SK-N-SH treated with all-trans-retinoic acid at 6 μM for 48 hours (cell line): Measurements from ENCODE around the gene ARHGAP24.

ENCODE experiments used
- ATAC-seq: fragments of 200-7000 bp; cut with Tn5 transposase; 3 replicates; pipeline ENCODE4 v1.9.1; 2020; ENCODE audit warnings: mild to moderate bottlenecking, moderate library complexity
- ARNTL ChIP-seq: fragments of 450-650 bp; formaldehyde crosslinking; IDR thresholded peaks from 2 replicates; pipeline ENCODE4 v1.5.0; 2020; ENCODE audit warnings: low read depth, mild to moderate bottlenecking, moderate library complexity, borderline replicate concordance
- BACH2 ChIP-seq: fragments of 250-450 bp; sonication (Bioruptor Pico); IDR thresholded peaks from 2 replicates; pipeline ENCODE4 v1.9.0; 2021; ENCODE audit warnings: mild to moderate bottlenecking, borderline replicate concordance
- CSDC2 ChIP-seq: fragments of 250-450 bp; sonication (Bioruptor Pico); IDR thresholded peaks from 2 replicates; pipeline ENCODE4 v1.5.0; 2020; ENCODE audit warnings: mild to moderate bottlenecking, moderate library complexity
- ESRRG ChIP-seq: fragments of 250-450 bp; sonication (Bioruptor Pico); IDR thresholded peaks from 2 replicates; pipeline ENCODE4 v1.6.1; 2021; ENCODE audit warnings: mild to moderate bottlenecking
- GLIS3 ChIP-seq: fragments of 250-450 bp; sonication (Bioruptor Pico); IDR thresholded peaks from 2 replicates; pipeline ENCODE4 v1.5.0; 2020; ENCODE audit warnings: mild to moderate bottlenecking, moderate library complexity
- ISL1 ChIP-seq: fragments of 250-450 bp; sonication (Bioruptor Pico); IDR thresholded peaks from 2 replicates; pipeline ENCODE4 v2.1.2; 2022; ENCODE audit warnings: mild to moderate bottlenecking, moderate library complexity
- OSR1 ChIP-seq: fragments of 250-450 bp; sonication (Bioruptor Pico); IDR thresholded peaks from 2 replicates; pipeline ENCODE4 v1.8.0; 2022; ENCODE audit warnings: moderate library complexity, mild to moderate bottlenecking, inconsistent platforms
- PPARA ChIP-seq: fragments of 250-450 bp; sonication (Bioruptor Pico); IDR thresholded peaks from 2 replicates; pipeline ENCODE4 v1.5.0; 2020; ENCODE audit warnings: mild to moderate bottlenecking, borderline replicate concordance
- RARB ChIP-seq: fragments of 250-450 bp; sonication (Bioruptor Pico); IDR thresholded peaks from 2 replicates; pipeline ENCODE4 v1.8.0; 2021; ENCODE audit warnings: mild to moderate bottlenecking, moderate library complexity
- SNAI2 ChIP-seq: fragments of 250-450 bp; sonication (Bioruptor Pico); IDR thresholded peaks from 2 replicates; pipeline ENCODE4 v1.5.0; 2020; ENCODE audit warnings: mild to moderate bottlenecking, moderate library complexity
- TCF4 ChIP-seq: fragments of 250-450 bp; sonication (Bioruptor Pico); IDR thresholded peaks from 2 replicates; pipeline ENCODE4 v1.8.0; 2021; ENCODE audit warnings: mild to moderate bottlenecking, moderate library complexity, borderline replicate concordance
- TOX ChIP-seq: fragments of 250-450 bp; sonication (Bioruptor Pico); IDR thresholded peaks from 2 replicates; pipeline ENCODE4 v1.8.0; 2021; ENCODE audit warnings: mild to moderate bottlenecking, moderate library complexity, borderline replicate concordance
- ZC3H10 ChIP-seq: fragments of 250-450 bp; sonication (Bioruptor Pico); IDR thresholded peaks from 2 replicates; pipeline ENCODE4 v1.5.1; 2021; ENCODE audit warnings: mild to moderate bottlenecking, moderate library complexity
- ZFP3 ChIP-seq: fragments of 250-450 bp; sonication (Bioruptor Pico); IDR thresholded peaks from 2 replicates; pipeline ENCODE4 v1.5.0; 2020; ENCODE audit warnings: mild to moderate bottlenecking, moderate library complexity
- ZNF565 ChIP-seq: fragments of 450-650 bp; formaldehyde crosslinking; conservative IDR thresholded peaks from 2 replicates; pipeline ENCODE4 v1.5.0; 2020; ENCODE audit warnings: low read depth, mild to moderate bottlenecking, moderate library complexity
- ZNF70 ChIP-seq: fragments of 450-650 bp; formaldehyde crosslinking; IDR thresholded peaks from 2 replicates; pipeline ENCODE4 v1.5.0; 2020; ENCODE audit warnings: mild to moderate bottlenecking, moderate library complexity
- ZNF8 ChIP-seq: fragments of 450-650 bp; formaldehyde crosslinking; IDR thresholded peaks from 2 replicates; pipeline ENCODE4 v1.5.0; 2020; ENCODE audit warnings: mild to moderate bottlenecking, moderate library complexity
- TF ChIP-seq, protein P1 (sequence below): fragments of 250-450 bp; sonication (Bioruptor Pico); IDR thresholded peaks from 2 replicates; pipeline ENCODE4 v1.8.0; 2020; ENCODE audit warnings: mild to moderate bottlenecking, moderate library complexity, borderline replicate concordance
- TF ChIP-seq, protein P2 (sequence below): fragments of 250-450 bp; sonication (Bioruptor Pico); IDR thresholded peaks from 2 replicates; pipeline ENCODE4 v1.5.1; 2021; ENCODE audit warnings: mild to moderate bottlenecking, moderate library complexity
- TF ChIP-seq, protein P3 (sequence below): fragments of 250-450 bp; sonication (Bioruptor Pico); IDR thresholded peaks from 2 replicates; pipeline ENCODE4 v1.8.0; 2021; ENCODE audit warnings: low read depth, mild to moderate bottlenecking, moderate library complexity, borderline replicate concordance
- TF ChIP-seq, protein P4 (sequence below): fragments of 250-450 bp; sonication (Bioruptor Pico); IDR thresholded peaks from 2 replicates; pipeline ENCODE4 v1.5.1; 2020; ENCODE audit warnings: low read depth, mild to moderate bottlenecking, moderate library complexity
- TF ChIP-seq, protein P5 (sequence below): fragments of 250-450 bp; sonication (Bioruptor Pico); IDR thresholded peaks from 2 replicates; pipeline ENCODE4 v1.5.0; 2020; ENCODE audit warnings: mild to moderate bottlenecking, moderate library complexity

The ARHGAP24 gene

DNA sequence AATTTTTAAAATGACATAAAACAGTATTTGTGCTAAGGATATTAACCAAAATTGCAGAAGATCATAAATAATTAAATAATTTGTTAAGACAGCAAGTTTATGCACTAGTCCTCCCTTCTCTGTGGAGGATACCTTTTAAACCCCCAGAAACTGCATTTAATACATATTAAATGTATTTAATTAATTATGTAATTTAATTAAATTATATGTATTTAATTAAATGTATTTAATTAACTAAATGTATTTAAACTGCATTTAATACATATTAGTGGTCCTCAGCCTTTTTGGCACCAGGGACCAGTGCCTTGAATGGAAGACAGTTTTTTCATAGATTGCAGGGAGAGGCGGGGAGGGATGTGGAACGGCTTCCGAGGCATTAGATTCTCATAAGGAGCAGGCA, 404.6 kb downstream of the ARHGAP24 start:
- TF ChIP-seq ZC3H10 (CRISPR knock-in tag) (no peak), GLIS3 (CRISPR knock-in tag) (no peak), OSR1 (CRISPR knock-in tag) (no peak), SNAI2 (no peak), ARNTL (CRISPR knock-in tag) (no peak), ZNF565 (no peak), ZNF8 (CRISPR knock-in tag) (no peak), ESRRG (CRISPR knock-in tag) (no peak), ZFP3 (CRISPR knock-in tag) (no peak), ZNF70 (no peak), CSDC2 (CRISPR knock-in tag) (no peak), RARB (no peak), ISL1 (CRISPR knock-in tag) (no peak)
- TF ChIP-seq, protein P1, sequence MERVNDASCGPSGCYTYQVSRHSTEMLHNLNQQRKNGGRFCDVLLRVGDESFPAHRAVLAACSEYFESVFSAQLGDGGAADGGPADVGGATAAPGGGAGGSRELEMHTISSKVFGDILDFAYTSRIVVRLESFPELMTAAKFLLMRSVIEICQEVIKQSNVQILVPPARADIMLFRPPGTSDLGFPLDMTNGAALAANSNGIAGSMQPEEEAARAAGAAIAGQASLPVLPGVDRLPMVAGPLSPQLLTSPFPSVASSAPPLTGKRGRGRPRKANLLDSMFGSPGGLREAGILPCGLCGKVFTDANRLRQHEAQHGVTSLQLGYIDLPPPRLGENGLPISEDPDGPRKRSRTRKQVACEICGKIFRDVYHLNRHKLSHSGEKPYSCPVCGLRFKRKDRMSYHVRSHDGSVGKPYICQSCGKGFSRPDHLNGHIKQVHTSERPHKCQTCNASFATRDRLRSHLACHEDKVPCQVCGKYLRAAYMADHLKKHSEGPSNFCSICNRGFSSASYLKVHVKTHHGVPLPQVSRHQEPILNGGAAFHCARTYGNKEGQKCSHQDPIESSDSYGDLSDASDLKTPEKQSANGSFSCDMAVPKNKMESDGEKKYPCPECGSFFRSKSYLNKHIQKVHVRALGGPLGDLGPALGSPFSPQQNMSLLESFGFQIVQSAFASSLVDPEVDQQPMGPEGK, result no peak
- TF ChIP-seq, protein P2, sequence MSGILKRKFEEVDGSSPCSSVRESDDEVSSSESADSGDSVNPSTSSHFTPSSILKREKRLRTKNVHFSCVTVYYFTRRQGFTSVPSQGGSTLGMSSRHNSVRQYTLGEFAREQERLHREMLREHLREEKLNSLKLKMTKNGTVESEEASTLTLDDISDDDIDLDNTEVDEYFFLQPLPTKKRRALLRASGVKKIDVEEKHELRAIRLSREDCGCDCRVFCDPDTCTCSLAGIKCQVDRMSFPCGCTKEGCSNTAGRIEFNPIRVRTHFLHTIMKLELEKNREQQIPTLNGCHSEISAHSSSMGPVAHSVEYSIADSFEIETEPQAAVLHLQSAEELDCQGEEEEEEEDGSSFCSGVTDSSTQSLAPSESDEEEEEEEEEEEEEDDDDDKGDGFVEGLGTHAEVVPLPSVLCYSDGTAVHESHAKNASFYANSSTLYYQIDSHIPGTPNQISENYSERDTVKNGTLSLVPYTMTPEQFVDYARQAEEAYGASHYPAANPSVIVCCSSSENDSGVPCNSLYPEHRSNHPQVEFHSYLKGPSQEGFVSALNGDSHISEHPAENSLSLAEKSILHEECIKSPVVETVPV (CRISPR knock-in tag), result no peak
- TF ChIP-seq, protein P3, sequence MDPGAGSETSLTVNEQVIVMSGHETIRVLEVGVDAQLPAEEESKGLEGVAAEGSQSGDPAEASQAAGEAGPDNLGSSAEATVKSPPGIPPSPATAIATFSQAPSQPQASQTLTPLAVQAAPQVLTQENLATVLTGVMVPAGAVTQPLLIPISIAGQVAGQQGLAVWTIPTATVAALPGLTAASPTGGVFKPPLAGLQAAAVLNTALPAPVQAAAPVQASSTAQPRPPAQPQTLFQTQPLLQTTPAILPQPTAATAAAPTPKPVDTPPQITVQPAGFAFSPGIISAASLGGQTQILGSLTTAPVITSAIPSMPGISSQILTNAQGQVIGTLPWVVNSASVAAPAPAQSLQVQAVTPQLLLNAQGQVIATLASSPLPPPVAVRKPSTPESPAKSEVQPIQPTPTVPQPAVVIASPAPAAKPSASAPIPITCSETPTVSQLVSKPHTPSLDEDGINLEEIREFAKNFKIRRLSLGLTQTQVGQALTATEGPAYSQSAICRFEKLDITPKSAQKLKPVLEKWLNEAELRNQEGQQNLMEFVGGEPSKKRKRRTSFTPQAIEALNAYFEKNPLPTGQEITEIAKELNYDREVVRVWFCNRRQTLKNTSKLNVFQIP (CRISPR knock-in tag), result no peak
- TF ChIP-seq, protein P4, sequence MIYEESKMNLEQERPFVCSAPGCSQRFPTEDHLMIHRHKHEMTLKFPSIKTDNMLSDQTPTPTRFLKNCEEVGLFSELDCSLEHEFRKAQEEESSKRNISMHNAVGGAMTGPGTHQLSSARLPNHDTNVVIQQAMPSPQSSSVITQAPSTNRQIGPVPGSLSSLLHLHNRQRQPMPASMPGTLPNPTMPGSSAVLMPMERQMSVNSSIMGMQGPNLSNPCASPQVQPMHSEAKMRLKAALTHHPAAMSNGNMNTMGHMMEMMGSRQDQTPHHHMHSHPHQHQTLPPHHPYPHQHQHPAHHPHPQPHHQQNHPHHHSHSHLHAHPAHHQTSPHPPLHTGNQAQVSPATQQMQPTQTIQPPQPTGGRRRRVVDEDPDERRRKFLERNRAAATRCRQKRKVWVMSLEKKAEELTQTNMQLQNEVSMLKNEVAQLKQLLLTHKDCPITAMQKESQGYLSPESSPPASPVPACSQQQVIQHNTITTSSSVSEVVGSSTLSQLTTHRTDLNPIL (CRISPR knock-in tag), result no peak
- ATAC-seq, result no peak

DNA sequence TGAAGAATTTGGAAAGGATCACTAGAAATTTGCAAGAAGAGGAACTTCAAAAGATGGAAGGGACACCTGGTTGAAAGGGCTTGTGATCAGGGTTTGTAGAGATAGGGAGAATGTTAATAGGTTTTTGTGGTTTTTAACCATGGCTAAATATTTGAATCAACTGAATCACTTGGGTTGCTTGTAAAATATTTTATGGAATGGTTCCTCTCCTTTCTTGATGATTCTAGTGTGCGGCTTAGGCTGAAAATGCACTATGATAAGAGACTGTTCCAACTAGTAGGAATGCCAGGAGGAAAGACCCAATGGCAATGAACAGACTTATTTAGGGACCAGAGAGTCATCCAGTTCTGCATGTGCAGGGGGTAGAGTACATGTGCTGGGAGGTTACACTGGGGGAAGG, 408.2 kb downstream of the ARHGAP24 start:
- ATAC-seq, result no peak
- TF ChIP-seq RARB (no peak), ESRRG (CRISPR knock-in tag) (no peak), ZNF70 (no peak), ARNTL (CRISPR knock-in tag) (no peak), ZNF565 (no peak), ZFP3 (CRISPR knock-in tag) (no peak), ISL1 (CRISPR knock-in tag) (no peak), PPARA (CRISPR knock-in tag) (no peak), BACH2 (CRISPR knock-in tag) (no peak), TOX (CRISPR knock-in tag) (no peak), TCF4 (no peak)
- TF ChIP-seq, protein P5, sequence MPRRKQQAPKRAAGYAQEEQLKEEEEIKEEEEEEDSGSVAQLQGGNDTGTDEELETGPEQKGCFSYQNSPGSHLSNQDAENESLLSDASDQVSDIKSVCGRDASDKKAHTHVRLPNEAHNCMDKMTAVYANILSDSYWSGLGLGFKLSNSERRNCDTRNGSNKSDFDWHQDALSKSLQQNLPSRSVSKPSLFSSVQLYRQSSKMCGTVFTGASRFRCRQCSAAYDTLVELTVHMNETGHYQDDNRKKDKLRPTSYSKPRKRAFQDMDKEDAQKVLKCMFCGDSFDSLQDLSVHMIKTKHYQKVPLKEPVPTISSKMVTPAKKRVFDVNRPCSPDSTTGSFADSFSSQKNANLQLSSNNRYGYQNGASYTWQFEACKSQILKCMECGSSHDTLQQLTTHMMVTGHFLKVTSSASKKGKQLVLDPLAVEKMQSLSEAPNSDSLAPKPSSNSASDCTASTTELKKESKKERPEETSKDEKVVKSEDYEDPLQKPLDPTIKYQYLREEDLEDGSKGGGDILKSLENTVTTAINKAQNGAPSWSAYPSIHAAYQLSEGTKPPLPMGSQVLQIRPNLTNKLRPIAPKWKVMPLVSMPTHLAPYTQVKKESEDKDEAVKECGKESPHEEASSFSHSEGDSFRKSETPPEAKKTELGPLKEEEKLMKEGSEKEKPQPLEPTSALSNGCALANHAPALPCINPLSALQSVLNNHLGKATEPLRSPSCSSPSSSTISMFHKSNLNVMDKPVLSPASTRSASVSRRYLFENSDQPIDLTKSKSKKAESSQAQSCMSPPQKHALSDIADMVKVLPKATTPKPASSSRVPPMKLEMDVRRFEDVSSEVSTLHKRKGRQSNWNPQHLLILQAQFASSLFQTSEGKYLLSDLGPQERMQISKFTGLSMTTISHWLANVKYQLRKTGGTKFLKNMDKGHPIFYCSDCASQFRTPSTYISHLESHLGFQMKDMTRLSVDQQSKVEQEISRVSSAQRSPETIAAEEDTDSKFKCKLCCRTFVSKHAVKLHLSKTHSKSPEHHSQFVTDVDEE (CRISPR knock-in tag), result no peak
- TF ChIP-seq, protein P4 (CRISPR knock-in tag), result no peak
